ENCODE data around the gene SERF1B.
"Not testable (repeated sequence)": the region's sequence is repeated elsewhere in the genome, so short reads cannot be mapped to it uniquely, and the experiment has no call there.

SERF1B gene

GRCh38 chr5:70025106-70025844 is at the start of gene SERF1B:
Gene SERF1B, plus strand, starts transcription at chr5:70025251. Its CDS starts 201 bp downstream, at chr5:70025452.
- not testable (repeated sequence) for DNase-seq

GRCh38 chr5:69991713-69992112 is 33.3 kb upstream of the SERF1B start:
- not testable (repeated sequence) for DNase-seq

DNA sequence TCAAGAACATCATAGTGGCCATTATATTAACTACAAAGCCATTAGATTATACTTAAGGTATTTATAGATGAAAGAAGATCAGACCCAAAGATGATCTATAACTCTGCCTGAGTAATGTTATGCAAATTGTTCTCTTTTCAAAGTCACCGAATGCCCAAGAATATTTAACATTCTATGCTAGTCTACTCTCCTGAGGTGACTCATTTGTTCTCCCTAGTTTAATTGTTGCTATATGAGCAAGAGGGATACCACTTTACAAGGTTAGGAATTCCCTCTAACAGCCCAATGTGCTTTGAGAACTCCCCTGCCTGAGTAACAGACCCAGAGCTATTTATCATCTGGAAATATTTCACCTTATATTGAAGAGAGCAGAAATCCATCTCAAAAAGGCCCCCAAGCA is 29.5 kb upstream of the SERF1B start:
- DNase-seq = not testable (repeated sequence)

- DNase-seq = not testable (repeated sequence)
Measured at GRCh38 chr5:70020660-70021059, 4.4 kb upstream of the SERF1B start.

DNA sequence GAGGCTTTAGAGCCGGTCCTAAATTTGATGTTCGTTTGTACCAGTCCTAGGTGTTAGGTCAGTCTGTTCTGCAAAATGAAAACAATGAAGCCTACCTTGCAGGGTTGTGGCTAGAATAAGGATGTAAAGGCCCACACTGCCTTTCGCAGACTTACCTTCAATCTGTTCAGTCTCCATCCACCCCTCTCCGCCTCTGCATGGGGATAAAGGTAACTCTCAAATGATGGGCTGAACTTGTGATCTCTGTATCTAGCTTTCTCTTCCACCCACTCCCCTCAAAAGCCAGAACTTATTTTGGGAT is 744 bp downstream of the SERF1B start:
- not testable (repeated sequence) for DNase-seq

- DNase-seq = not testable (repeated sequence)
Measured at GRCh38 chr5:70031204-70031603, 6.2 kb downstream of the SERF1B start.

DNA sequence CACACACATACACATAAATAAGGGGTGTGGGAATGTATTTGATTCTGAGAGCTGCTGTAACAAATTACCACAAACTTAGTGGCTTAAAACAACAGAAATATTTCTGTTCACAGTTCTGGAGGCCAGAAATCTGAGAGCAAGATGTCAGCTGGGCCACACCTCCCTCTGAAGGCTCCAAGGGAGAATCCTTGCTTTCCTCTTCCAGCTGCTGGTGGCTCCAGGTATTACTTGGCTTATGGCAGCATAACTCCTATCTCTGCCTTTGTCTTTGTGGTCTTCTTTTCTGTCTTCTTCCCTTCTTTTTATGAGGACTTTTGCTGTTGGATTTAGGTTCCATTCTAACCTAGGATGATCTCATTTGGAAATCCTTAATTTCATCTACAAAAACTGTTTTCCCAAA is 16.4 kb downstream of the SERF1B start:
- DNase-seq = not testable (repeated sequence)

DNA sequence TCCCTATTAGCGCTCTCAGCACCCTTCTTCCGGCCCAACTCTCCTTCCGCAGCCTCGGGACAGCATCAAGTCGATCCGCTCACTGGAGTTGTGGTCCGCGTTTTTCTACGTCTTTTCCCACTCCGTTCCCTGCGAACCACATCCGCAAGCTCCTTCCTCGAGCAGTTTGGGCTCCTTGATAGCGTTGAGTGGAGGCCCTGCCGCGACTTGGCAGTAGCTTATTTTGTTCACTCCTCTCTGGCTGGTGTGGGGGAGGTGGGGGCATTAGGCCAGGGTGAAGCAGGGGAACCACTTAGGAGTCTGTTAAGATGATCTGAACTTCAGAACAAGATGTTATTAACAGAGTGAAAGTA is 24.7 kb downstream of the SERF1B start:
- DNase-seq = not testable (repeated sequence)

DNA sequence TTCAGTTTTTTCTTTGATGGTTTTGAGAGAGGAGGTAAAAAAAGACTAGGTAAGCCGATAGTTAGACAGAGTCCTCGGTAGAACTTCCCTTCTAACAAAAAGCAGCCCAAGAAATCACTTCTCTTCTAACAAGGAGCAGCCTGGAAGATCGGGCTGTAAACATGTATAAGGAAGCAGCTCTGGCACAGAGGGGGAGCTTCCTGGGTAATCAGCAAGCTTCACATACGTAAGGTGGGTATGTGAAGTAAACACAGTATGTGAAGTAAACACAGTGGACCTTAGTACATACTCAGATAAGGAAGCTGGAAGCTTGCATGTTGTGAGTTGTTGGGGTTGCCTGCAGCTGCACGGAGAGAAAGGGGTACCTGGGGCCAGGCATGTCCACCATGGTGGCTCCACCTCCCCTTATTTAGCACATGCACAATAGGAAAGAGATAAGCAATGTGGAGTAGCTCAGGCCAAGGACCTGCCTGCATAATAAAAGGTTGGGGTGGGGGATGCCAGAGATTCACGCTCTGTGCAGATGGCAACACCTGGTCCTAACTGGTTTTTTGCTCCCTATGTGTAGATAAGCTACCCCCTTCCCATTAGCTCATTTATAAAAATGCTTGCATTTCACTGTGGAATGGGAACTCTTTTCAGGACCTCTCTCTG is 31.4 kb downstream of the SERF1B start:
- not testable (repeated sequence) for DNase-seq

GRCh38 chr5:70057140-70057539 is 32.1 kb downstream of the SERF1B start:
- DNase-seq = not testable (repeated sequence)

DNA sequence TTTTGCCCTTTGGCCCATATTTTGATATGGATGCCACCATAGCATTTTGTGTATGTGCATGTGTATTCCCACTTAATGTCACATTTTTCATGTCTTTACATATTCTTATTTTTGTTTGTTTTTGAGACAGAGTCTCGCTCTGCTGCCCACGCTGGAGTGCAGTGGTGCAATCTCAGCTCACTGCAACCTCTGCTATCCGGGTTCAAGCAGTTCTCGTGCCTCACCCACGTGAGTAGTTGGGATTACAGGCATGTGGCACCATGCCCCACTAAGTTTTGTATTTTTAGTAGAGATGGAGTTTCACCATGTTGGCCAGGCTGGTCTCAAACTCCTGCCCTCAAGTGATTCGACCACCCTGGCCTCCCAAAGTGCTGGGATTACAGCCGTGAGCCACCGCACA is 52.6 kb downstream of the SERF1B start:
- DNase-seq = not testable (repeated sequence)

- DNase-seq = not testable (repeated sequence)
Measured at GRCh38 chr5:70088907-70089464, 63.9 kb downstream of the SERF1B start.

GRCh38 chr5:70091776-70092175 is 66.7 kb downstream of the SERF1B start:
- DNase-seq = not testable (repeated sequence)

Data from NCI-H446 (cell line).